DMS 273 (cell line): ENCODE data around the gene MAP3K14.
A peak's percentile ranks its signal among the peaks of the same experiment; 100 is the strongest.
"Not testable (repeated sequence)": the region's sequence is repeated elsewhere in the genome, so short reads cannot be mapped to it uniquely, and the experiment has no call there.

Experiments used
- DNase-seq: peaks from one replicate; lab custom pipeline; 2025; ENCODE audit not compliant: unreplicated experiment; lab: John Stamatoyannopoulos, UW

Gene MAP3K14

GRCh38 chr17:45261577-45262515, 55.0 kb downstream of the MAP3K14 start, which contains the start of gene SPATA32:
TSS of gene SPATA32 (minus strand) at chr17:45262094. CDS start at chr17:45262016, 78 bp downstream.
- DNase-seq = no peak

- DNase-seq = no peak
These were observed 56.5 kb downstream of the MAP3K14 start for GRCh38 chr17:45260204-45260783.

- no peak for DNase-seq
These were observed 57.8 kb downstream of the MAP3K14 start for GRCh38 chr17:45258981-45259380.

- no peak for DNase-seq
These were observed 59.7 kb downstream of the MAP3K14 start for GRCh38 chr17:45257115-45257514.

GRCh38 chr17:45256114-45256966, 60.5 kb downstream of the MAP3K14 start:
- DNase-seq = no peak

GRCh38 chr17:45255358-45255757, 61.5 kb downstream of the MAP3K14 start:
- DNase-seq = no peak

GRCh38 chr17:45253879-45254278, 62.9 kb downstream of the MAP3K14 start:
- no peak for DNase-seq

- DNase-seq = not testable (repeated sequence)
These were observed 63.6 kb downstream of the MAP3K14 start for GRCh38 chr17:45253237-45253636.

- DNase-seq = no peak
These were observed 64.9 kb downstream of the MAP3K14 start for GRCh38 chr17:45251931-45252330.

- peak; percentile 71 for DNase-seq
These were observed 68.5 kb downstream of the MAP3K14 start for GRCh38 chr17:45248132-45248957.

GRCh38 chr17:45247429-45248131, 69.2 kb downstream of the MAP3K14 start:
- peak; percentile 98 for DNase-seq

GRCh38 chr17:45246861-45247428, 69.9 kb downstream of the MAP3K14 start:
- DNase-seq = peak; percentile 73

- DNase-seq = no peak
These were observed 70.5 kb downstream of the MAP3K14 start for GRCh38 chr17:45246338-45246737.

- no peak for DNase-seq
These were observed 71.8 kb downstream of the MAP3K14 start for GRCh38 chr17:45244725-45245656.

GRCh38 chr17:45243750-45244149, 73.1 kb downstream of the MAP3K14 start:
- DNase-seq = peak; percentile 40

GRCh38 chr17:45242029-45242414, 74.8 kb downstream of the MAP3K14 start:
- DNase-seq = no peak

GRCh38 chr17:45241328-45242028, 75.3 kb downstream of the MAP3K14 start:
- DNase-seq = peak; percentile 40

- DNase-seq = no peak
These were observed 75.9 kb downstream of the MAP3K14 start for GRCh38 chr17:45240905-45241327.
